Keratinocyte (primary cell): ENCODE results near the gene DHRS12.

Experiments
- CTCF ChIP-seq, 3 experiments: IDR thresholded peaks in 1 of 3; conservative IDR thresholded peaks in 1 of 3; optimal IDR thresholded peaks in 1 of 3; 2 replicates in 2 of 3; 3 replicates in 1 of 3; pipeline versions ENCODE3 to v1.5.1; 2011; ENCODE audit warnings: low read length in 3 of 3, mild to moderate bottlenecking in 3 of 3, moderate library complexity in 2 of 3, control low read depth in 1 of 3, inconsistent platforms in 1 of 3; ENCODE audit not compliant: insufficient read depth in 2 of 3; ENCODE audit errors: extremely low read depth in 1 of 3
- EZH2 ChIP-seq: IDR thresholded peaks from one replicate; pipeline ENCODE4 v1.6.1; 2012; ENCODE audit warnings: inconsistent platforms, mild to moderate bottlenecking, low read length, moderate library complexity

- TF ChIP-seq CTCF (optimal IDR thresholded peaks at IDR 0.05 in 1 of 3, IDR thresholded peaks at IDR 0.05 in 1 of 3, conservative IDR thresholded peaks at IDR 0.05 in 1 of 3; ENCODE audit: extremely low read depth in 1 of 3, insufficient read depth in 2 of 3, low read length in 3 of 3) = no peak
- no peak for TF ChIP-seq EZH2
These were observed 17.3 kb downstream of the DHRS12 start for GRCh38 chr13:51786425-51787265.
